ENCODE results near the gene PDZD7.

DNA sequence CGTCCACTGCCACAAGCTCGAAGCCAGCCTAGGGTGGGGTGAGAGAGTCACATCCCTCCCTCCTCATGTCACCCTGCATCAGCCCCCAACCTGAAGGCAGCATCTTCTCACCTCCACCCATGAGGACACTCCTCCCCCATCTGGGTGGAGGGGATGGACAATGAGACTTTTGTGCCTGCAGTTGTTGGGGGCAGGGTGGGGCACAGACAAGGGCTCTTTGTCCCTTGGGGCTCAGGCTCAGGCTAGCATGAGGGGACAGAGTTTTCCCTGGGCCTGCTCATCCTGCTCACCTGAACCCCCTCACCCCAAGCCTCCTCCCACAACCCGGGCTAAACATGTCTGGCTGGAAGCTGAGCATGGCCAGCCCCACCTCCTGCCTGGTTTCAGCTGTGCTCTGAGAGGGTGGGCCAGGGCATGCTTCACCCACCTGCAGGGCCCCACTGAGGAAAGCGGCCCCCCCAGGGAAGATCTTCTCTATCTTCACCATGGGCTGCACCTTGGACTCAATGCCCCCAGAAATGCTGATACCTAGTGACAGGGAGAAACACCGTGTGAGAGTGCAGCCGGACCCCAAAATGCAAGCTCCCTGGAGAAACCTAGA lies 22.0 kb downstream of the PDZD7 start:
- TF ChIP-seq, protein P1, sequence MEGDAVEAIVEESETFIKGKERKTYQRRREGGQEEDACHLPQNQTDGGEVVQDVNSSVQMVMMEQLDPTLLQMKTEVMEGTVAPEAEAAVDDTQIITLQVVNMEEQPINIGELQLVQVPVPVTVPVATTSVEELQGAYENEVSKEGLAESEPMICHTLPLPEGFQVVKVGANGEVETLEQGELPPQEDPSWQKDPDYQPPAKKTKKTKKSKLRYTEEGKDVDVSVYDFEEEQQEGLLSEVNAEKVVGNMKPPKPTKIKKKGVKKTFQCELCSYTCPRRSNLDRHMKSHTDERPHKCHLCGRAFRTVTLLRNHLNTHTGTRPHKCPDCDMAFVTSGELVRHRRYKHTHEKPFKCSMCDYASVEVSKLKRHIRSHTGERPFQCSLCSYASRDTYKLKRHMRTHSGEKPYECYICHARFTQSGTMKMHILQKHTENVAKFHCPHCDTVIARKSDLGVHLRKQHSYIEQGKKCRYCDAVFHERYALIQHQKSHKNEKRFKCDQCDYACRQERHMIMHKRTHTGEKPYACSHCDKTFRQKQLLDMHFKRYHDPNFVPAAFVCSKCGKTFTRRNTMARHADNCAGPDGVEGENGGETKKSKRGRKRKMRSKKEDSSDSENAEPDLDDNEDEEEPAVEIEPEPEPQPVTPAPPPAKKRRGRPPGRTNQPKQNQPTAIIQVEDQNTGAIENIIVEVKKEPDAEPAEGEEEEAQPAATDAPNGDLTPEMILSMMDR (IDR thresholded peaks at IDR 0.05), result no peak
- TF ChIP-seq EZH2 (IDR thresholded peaks at IDR 0.05) (no peak), EZH2phosphoT487 (IDR thresholded peaks at IDR 0.05) (no peak)
